ENCODE measurements around the gene CIB4.

GRCh38 chr2:26621469-26622199, 19.5 kb downstream of the CIB4 start:
- TF ChIP-seq GATA2 (IDR thresholded peaks at IDR 0.05; ENCODE audit: low read depth, low read length) (no peak), GATA3 (IDR thresholded peaks at IDR 0.05; ENCODE audit: low read depth, low read length) (no peak)
